HG03432 (cell line): ENCODE results near the gene MAGED4.
"Not testable (repeated sequence)": the region's sequence is repeated elsewhere in the genome, so short reads cannot be mapped to it uniquely, and the experiment has no call there.

Experiments used
- ATAC-seq: cut with Tn5 transposase; IDR thresholded peaks from one replicate; pipeline ENCODE4 v1.9.1; 2021; ENCODE audit warnings: mild to moderate bottlenecking, moderate library complexity; ENCODE audit not compliant: unreplicated experiment

MAGED4 gene

GRCh38 chrX:52184440-52185077 lies at the start of gene MAGED4:
Gene MAGED4 (plus strand): TSS chrX:52184888. CDS start chrX:52185923, 1,035 bp downstream.
- not testable (repeated sequence) for ATAC-seq

- ATAC-seq, result no peak
Measured at GRCh38 chrX:52138830-52139544, 45.7 kb upstream of the MAGED4 start.

DNA sequence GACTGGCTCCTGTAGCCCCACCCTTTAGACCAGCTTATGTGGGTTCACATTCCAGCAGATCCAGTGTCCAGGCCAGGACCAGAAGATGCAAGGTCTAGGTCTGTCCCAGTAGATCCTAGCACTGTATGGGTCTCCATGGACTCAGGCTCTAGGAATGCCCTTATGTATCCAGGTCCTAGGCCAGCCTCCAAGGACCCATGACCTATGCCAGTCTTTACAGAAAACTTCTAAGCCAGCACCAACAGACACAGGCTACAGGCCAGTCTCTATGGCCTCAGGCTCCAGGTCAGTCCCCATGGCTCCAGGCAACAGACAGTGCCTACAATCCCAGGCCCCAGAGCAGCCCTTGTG lies 45.2 kb upstream of the MAGED4 start:
- ATAC-seq, result no peak

- ATAC-seq, result no peak
Measured at GRCh38 chrX:52140020-52140419, 44.7 kb upstream of the MAGED4 start.

GRCh38 chrX:52150667-52151066 lies 34.0 kb upstream of the MAGED4 start:
- not testable (repeated sequence) for ATAC-seq

- not testable (repeated sequence) for ATAC-seq
Measured at GRCh38 chrX:52160140-52160539, 24.5 kb upstream of the MAGED4 start.

GRCh38 chrX:52166840-52167239 lies 17.8 kb upstream of the MAGED4 start:
- no peak for ATAC-seq

DNA sequence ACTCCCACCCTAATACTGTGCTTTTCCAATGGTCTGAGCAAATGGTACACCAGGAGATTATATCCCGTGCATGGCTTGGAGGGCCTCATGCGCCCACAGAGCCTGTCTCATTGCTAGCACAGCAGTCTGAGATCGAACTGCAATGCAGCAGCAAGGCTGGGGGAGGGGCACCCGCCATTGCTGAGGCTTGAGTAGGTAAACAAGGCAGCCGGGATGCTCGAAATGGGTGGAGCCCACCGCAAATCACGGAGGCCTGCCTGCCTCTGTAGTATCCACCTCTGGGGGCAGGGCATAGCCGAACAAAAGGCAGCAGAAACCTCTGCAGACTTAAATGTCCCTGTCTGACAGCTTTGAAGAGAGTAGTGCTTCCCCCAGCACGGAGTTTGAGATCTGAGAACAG lies 13.6 kb upstream of the MAGED4 start:
- not testable (repeated sequence) for ATAC-seq

DNA sequence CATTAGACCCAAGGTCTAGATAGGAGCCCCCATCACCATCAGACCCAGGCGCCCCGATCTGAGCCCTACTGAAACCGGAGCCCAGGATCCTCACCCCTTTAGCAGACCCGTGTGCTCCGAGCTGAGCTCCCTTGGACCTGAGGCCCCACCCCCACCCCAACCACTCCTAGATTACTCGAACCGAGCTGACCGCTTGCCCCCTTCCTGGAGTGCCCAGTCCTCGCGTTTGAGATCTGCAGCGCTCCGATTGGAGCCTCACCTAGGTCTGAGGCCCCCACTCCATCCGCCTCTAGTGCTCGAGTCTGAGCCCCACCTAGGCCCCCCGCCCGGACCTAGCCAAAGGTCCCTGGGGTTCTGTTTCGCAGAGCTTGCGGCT lies 378 bp downstream of the MAGED4 start:
- not testable (repeated sequence) for ATAC-seq

DNA sequence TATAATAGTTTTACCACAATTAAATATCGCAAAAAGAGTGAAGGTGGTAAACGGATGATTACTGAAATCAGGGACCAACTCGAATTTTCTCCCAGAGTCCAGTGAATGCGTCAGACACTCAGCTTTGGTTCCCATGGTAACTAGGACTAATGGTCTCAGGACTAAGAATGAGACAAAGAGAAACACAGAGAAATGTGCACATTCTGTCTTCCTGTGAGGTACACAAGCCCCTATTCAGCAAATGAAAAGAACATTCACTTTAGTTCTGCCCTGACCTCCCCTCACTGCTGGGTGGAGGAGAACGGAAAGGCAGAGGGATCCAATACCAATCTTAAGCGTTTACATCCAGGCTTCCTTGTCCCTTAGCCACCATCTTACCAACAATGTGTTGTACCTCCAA lies 26.7 kb downstream of the MAGED4 start:
- ATAC-seq, result not testable (repeated sequence)

DNA sequence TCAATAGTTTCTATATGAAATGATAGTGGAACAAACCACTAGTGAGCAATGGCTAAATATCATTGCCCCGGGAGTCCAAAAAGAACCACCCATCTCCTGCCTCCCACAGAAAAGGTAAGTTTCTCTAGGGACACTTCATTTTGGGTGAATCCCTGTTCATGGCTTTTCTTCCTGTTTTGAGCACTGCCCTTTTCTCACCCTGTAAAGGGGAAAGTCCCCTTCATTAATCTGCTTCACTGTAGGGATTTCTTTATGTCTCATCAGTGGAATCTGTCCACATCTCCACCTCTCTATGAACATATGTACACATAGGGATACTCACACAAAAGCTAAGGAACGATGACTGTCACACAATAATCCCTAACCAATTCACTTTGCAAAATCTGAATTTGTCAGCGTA lies 28.6 kb downstream of the MAGED4 start:
- ATAC-seq, result no peak

GRCh38 chrX:52216541-52216940 lies 31.9 kb downstream of the MAGED4 start:
- ATAC-seq, result no peak

DNA sequence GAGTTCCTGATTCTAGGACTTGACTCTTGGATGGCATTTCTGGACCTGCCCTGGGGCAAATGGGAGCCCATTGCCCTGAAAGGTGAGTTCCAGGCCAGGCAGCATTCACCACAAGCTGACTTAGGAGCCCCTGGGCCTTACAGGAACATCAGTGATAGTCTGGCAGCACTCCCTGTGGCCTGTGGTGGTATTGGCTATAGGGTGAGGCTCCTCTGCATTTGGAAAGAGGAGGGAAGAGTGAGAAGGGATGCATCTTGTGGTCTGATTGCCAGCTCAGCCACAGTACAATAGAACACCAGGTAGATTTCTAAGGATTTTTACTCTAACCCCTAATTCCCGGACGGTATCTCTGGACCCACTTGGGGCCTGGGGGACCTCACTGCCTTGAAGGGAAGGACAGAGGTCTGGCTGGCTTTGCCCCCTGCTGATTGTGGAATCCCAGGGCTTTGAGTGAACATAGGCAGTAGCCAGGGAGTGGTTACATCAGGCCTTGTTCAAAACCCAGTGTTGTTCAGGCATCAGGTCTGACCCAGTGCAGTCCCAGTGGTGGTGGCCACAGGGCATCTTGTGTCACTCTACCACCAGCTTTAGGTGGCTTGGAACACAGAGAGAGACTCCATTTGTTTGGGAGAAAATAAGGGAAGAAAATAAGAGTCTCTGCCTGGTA lies 32.9 kb downstream of the MAGED4 start:
- ATAC-seq, result no peak

- ATAC-seq, result no peak
Measured at GRCh38 chrX:52220936-52221335, 36.2 kb downstream of the MAGED4 start.
